OCI-LY7 (cell line): ENCODE results near the gene ENGASE. TPM values are rescaled to one million over a fixed set of nuclear protein-coding genes. Genes with fewer than 3 reads are reported as not detected.

Experiments used
- BruUV-seq: library from RNA; stranded (reverse); fragments of 400-500 nt; replicated peaks from 2 replicates; lab custom pipeline; 2021; lab: Mats Ljungman, UMichigan
- CTCF ChIA-PET: fragments of 300-600 bp; sonication (Branson Sonifier 250); formaldehyde crosslinking; loops from one replicate; lab custom pipeline; 2022; ENCODE audit warnings: antibody characterized with exemption; ENCODE audit not compliant: unreplicated experiment; lab: Charles Lee
- POLR2A ChIA-PET: fragments of 300-600 bp; sonication (Branson Sonifier 250); formaldehyde crosslinking; loops from one replicate; lab custom pipeline; 2022; ENCODE audit warnings: antibody characterized with exemption; lab: Charles Lee
- DNase-seq: peaks from one replicate; pipeline ENCODE4 v3.0.0-alpha.2; 2015; ENCODE audit warnings: low spot score
- H2AFZ ChIP-seq: fragments of 200-600 bp; sonication (generic), shearing (Covaris generic); 2 replicates; pipeline ENCODE4 v1.6.1; 2014; ENCODE audit warnings: mild to moderate bottlenecking, antibody characterized with exemption, low read length, moderate library complexity
- H3K27ac ChIP-seq: fragments of 200-600 bp; sonication (generic); 2 replicates; pipeline ENCODE4 v1.5.1; 2014; ENCODE audit warnings: mixed run types, low read depth, mild to moderate bottlenecking, moderate library complexity, low read length, inconsistent platforms; ENCODE audit not compliant: poor library complexity, severe bottlenecking
- H3K36me3 ChIP-seq: fragments of 200-600 bp; sonication (generic); 2 replicates; pipeline ENCODE4 v1.6.1; 2014; ENCODE audit warnings: mild to moderate bottlenecking, antibody characterized with exemption, low read length, moderate library complexity, mixed read lengths; ENCODE audit not compliant: insufficient read depth
- H3K4me1 ChIP-seq: fragments of 200-600 bp; sonication (generic); 2 replicates; pipeline ENCODE4 v1.5.1; 2014; ENCODE audit warnings: mild to moderate bottlenecking, low read length; ENCODE audit not compliant: insufficient read depth, poor library complexity, severe bottlenecking
- H3K4me2 ChIP-seq: fragments of 200-600 bp; sonication (generic); 2 replicates; pipeline ENCODE4 v1.6.1; 2014; ENCODE audit warnings: mild to moderate bottlenecking, low read length
- H3K4me3 ChIP-seq: fragments of 200-600 bp; sonication (generic); 2 replicates; pipeline ENCODE4 v1.5.1; 2014; ENCODE audit warnings: mild to moderate bottlenecking, low read depth, low read length; ENCODE audit not compliant: poor library complexity, severe bottlenecking
- H3K79me2 ChIP-seq: fragments of 200-600 bp; sonication (generic); 2 replicates; pipeline ENCODE4 v1.6.1; 2016; ENCODE audit warnings: low read depth, mild to moderate bottlenecking, low read length, moderate library complexity, mixed read lengths; ENCODE audit not compliant: insufficient read depth
- H3K9me2 ChIP-seq: fragments of 200-600 bp; sonication (generic); 2 replicates; pipeline ENCODE4 v1.6.1; 2016; ENCODE audit warnings: mild to moderate bottlenecking, low read length, mixed read lengths; ENCODE audit not compliant: insufficient read depth
- H3K9me3 ChIP-seq: fragments of 200-600 bp; sonication (generic); 2 replicates; pipeline ENCODE4 v1.6.1; 2014; ENCODE audit warnings: mild to moderate bottlenecking, mixed run types, low read length, mixed read lengths
- H4K20me1 ChIP-seq: fragments of 200-600 bp; sonication (generic); 2 replicates; pipeline ENCODE4 v1.6.1; 2014; ENCODE audit warnings: mild to moderate bottlenecking, antibody characterized with exemption, low read length, moderate library complexity, mixed read lengths; ENCODE audit not compliant: insufficient read depth
- EZH2phosphoT487 ChIP-seq: fragments of 200-600 bp; sonication (generic); IDR thresholded peaks from 2 replicates; pipeline ENCODE4 v1.6.1; 2018; ENCODE audit warnings: low read depth, borderline replicate concordance, mild to moderate bottlenecking, mixed run types, antibody characterized with exemption, low read length, moderate library complexity, mixed read lengths
- intact Hi-C: fragments of 100-400 bp; cut with micrococcal nuclease; formaldehyde crosslinking; loops from one replicate; pipeline ENCODE4 v1.10.0; 2022; ENCODE audit not compliant: unreplicated experiment
- total RNA-seq, 2 experiments: library from RNA; depleted of rRNA in 1 of 2; stranded (reverse); fragments of >200 nt in 1 of 2; shearing (Covaris generic) in 1 of 2; gene quantifications; 2 replicates each; pipeline ENCODE4 v1.2.3, GENCODE V29; 2014 to 2022
- TF ChIP-seq, protein P1 (sequence below): fragments of 200-600 bp; sonication (generic); conservative IDR thresholded peaks from 2 replicates; pipeline ENCODE4 v1.5.1; 2014; ENCODE audit warnings: mild to moderate bottlenecking, antibody characterized with exemption, low read length, moderate library complexity, mixed read lengths

ENGASE gene
- total RNA-seq, 2 experiments from 2014 or later = 8.4 to 35.1 TPM

DNA sequence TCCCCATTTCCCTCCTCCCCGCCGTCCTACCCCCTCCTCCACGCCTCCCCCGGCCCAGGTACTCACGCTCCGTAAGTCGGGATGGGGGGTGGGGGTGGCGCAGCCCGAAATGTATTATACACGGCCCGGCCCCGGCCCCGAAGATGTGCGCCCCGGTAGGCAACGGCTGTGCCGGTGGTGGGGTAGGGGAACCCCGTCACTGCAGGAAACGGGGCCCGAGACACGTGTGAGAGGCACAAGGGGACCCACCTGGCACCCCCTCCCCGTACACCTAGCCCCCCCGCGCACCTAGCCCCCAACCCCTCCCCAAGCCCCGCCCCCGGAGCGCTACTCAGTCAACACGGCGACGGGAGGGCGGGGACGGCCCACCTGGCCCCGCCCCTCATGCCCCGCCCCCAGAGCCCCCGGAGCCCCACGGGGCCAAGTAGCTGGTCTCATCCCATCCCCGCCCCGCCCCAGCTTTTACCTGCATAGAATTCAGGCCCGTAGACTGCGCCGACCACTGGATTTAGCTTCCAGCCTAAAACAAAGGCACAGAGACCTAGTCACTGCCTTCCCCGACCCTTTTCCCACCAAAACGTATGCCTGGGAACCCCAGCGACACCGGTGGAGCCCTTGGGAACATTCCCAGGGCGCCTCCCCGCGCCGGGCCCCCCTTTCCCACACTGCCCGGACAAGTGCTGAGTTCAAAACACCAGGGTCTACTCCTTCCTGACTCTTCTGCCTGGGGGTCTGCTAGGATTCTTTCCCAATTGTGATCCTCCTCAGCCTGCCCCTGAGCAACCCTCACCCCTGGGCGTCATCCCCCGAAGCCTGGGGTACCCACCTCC, 22.8 kb downstream of the ENGASE start:
- Histone ChIP-seq H3K27ac (no peak overlapping the region), H3K9me3 (no peaks in the 10 kb centered on the region), H3K4me3 (no peak overlapping the region), H3K36me3 (no peaks in the 10 kb centered on the region), H3K4me2 (no peak overlapping the region), H3K4me1 (no peaks in the 10 kb centered on the region), H3K9me2 (no peaks in the 10 kb centered on the region), H3K79me2 (no peaks in the 10 kb centered on the region), H4K20me1 (no peaks in the 10 kb centered on the region), H2AFZ (no peak overlapping the region)
- intact Hi-C loops = no loop called here
- CTCF ChIA-PET = no interaction called here
- no TSS peak for BruUV-seq
- TF ChIP-seq, protein P1, sequence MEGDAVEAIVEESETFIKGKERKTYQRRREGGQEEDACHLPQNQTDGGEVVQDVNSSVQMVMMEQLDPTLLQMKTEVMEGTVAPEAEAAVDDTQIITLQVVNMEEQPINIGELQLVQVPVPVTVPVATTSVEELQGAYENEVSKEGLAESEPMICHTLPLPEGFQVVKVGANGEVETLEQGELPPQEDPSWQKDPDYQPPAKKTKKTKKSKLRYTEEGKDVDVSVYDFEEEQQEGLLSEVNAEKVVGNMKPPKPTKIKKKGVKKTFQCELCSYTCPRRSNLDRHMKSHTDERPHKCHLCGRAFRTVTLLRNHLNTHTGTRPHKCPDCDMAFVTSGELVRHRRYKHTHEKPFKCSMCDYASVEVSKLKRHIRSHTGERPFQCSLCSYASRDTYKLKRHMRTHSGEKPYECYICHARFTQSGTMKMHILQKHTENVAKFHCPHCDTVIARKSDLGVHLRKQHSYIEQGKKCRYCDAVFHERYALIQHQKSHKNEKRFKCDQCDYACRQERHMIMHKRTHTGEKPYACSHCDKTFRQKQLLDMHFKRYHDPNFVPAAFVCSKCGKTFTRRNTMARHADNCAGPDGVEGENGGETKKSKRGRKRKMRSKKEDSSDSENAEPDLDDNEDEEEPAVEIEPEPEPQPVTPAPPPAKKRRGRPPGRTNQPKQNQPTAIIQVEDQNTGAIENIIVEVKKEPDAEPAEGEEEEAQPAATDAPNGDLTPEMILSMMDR = no peak
- no peak for TF ChIP-seq EZH2phosphoT487
- POLR2A ChIA-PET = no interaction called here
- no peak for DNase-seq

DNA sequence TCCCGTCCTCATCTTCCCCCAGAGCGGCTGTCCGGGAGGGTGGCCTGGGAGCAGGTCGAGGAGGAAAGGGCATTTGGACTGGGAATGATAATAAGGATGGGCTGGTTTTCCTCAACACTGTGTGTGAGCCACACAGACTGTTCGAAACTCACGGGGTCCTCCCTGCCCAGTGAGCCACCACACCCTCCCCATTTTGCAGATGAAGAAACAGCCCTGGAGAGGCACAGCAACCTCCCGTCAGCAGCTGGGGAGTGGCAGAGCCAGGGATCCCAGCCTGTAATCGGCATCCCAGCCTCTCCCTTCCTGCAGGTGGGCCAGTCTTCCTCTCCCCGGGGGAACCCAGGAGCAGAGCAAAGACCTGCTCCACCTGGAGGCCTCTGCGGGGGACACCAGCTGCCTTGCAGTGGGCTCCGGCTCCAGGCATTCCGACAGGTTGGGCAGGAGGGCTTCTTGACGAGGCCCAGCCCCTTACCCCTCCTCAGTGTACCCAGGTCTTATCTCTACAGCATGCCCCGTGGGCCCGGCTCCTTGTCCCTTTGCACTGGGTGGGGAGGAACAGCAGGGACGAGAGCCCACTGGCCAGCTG, 23.8 kb downstream of the ENGASE start:
- no TSS peak for BruUV-seq
- Histone ChIP-seq H4K20me1 (no peaks in the 10 kb centered on the region), H3K9me3 (no peaks in the 10 kb centered on the region), H3K79me2 (no peaks in the 10 kb centered on the region), H3K4me2 (no peak overlapping the region), H3K4me1 (no peaks in the 10 kb centered on the region), H3K27ac (no peak overlapping the region), H3K4me3 (no peak overlapping the region), H2AFZ (no peak overlapping the region), H3K36me3 (no peaks in the 10 kb centered on the region), H3K9me2 (no peaks in the 10 kb centered on the region)
- DNase-seq = no peak
- ChIA-PET POLR2A (no interaction called here), CTCF (no interaction called here)
- intact Hi-C loops = no loop called here
- TF ChIP-seq, protein P1 = no peak
- TF ChIP-seq EZH2phosphoT487 = no peak

DNA sequence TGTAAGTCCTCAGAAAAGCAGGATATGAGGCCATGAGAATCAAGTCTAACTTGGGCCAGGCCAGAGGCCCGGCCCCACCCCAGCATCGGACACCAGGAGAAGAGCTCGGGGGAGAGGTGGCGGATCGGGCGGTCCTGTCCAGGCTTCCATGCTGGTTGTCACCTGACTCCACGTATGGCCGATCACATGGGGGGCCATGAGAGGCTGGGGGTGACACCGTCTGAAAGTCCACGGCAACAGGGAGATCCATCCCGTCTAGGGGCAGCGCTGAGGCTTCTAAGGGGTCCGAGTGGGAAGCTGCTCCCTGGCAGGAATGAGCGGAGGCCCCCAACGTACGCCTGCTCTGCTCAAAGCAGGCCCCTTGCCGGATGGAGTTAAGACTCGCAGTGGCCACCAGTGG, 25.8 kb downstream of the ENGASE start:
- Histone ChIP-seq H3K27ac (no peak overlapping the region), H3K79me2 (no peaks in the 10 kb centered on the region), H4K20me1 (no peaks in the 10 kb centered on the region), H3K9me3 (no peaks in the 10 kb centered on the region), H3K4me3 (no peak overlapping the region), H3K36me3 (no peaks in the 10 kb centered on the region), H3K9me2 (no peaks in the 10 kb centered on the region), H2AFZ (no peak overlapping the region), H3K4me1 (no peaks in the 10 kb centered on the region), H3K4me2 (no peak overlapping the region)
- intact Hi-C loops = no loop called here
- POLR2A ChIA-PET = no interaction called here
- TF ChIP-seq, protein P1 = no peak
- no peak for TF ChIP-seq EZH2phosphoT487
- DNase-seq = no peak
- CTCF ChIA-PET = no interaction called here
- no TSS peak for BruUV-seq
